ENCODE measurements around the gene EVA1B.

The EVA1B gene

GRCh38 chr1:36279110-36279788 is 44.2 kb downstream of the EVA1B start:
- no peak for DNase-seq (ENCODE audit: low read depth)

GRCh38 chr1:36276688-36277087 is 46.8 kb downstream of the EVA1B start:
- DNase-seq (ENCODE audit: low read depth) = no peak

DNA sequence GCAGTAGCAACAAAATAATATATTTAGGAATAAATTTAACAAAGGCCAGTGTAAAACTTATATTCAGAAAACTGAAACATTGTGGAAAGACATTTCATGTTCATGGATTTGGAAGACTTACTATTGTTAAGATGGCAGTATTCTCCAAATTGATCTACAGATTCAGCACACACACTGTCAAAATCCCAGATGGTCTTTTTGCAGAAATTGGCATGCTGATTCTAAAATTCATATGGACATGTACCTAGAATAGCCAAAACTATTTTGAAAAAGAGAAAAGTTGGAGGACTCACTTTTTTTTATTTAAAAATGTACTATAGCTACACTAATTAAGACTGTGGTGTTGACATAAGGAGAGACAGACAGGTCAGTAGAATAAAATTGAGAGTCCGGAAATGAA is 49.2 kb downstream of the EVA1B start:
- DNase-seq (ENCODE audit: low read depth) = no peak

DNA sequence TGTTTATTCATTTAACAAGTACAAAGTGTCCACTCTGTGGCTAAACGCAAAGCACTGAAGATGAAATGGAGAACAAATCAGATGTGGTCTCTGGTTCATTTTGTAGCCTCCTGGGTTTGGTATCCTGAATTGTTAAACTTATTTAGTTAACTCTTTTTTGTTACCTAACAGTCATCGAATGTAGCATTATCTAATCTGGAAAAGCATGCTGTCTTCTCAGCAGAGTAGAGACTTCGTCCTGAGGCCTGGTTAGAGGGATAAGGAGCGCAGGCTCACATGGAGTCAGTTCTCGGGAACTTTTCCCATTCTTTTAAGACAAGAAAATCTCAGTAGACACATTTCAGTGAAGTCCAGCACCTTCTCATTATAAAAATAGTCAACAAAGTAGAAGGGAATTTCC is 50.4 kb downstream of the EVA1B start:
- DNase-seq (ENCODE audit: low read depth) = no peak
